Activated CD8-positive, alpha-beta memory T cell treated with anti-CD3 and anti-CD28 coated beads for 48 hours (primary cell): ENCODE results near the gene RNF207.

Source experiments
- DNase-seq, 3 experiments: peaks; one replicate each; pipeline ENCODE4 v3.0.0-alpha.2; 2020; ENCODE audit warnings: low read depth in 2 of 3, low spot score in 2 of 3

RNF207 gene

DNA sequence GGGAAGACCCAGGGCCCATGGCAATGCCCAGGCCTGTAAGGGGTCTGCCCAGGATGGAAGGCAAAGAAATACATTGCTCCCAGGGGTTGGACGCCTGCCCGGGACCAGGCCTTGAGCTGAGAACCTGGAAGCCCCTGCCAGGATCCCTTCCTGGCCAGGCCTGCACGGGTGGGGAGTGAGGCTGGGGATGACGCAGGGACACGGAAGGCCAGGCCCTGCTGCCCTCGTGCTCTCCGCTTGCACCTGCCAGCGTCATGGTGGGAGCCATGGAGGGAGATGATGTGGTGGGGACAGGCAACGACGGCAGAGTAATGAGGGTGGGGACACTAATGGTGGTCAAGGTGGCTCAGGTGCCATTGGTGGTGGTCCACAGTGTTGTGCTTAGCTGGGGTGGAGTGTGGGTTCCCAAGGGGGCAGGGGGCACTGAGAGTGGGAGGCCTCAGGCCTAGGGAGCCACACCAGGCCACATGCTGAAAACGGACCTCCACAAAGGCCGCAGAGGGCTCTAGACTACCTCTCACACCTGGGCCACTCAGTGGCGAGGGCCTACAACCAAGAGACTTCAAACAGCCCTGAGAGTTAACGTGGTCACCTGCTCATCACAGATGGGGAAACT, 42.4 kb downstream of the RNF207 start:
- DNase-seq: no peak

DNA sequence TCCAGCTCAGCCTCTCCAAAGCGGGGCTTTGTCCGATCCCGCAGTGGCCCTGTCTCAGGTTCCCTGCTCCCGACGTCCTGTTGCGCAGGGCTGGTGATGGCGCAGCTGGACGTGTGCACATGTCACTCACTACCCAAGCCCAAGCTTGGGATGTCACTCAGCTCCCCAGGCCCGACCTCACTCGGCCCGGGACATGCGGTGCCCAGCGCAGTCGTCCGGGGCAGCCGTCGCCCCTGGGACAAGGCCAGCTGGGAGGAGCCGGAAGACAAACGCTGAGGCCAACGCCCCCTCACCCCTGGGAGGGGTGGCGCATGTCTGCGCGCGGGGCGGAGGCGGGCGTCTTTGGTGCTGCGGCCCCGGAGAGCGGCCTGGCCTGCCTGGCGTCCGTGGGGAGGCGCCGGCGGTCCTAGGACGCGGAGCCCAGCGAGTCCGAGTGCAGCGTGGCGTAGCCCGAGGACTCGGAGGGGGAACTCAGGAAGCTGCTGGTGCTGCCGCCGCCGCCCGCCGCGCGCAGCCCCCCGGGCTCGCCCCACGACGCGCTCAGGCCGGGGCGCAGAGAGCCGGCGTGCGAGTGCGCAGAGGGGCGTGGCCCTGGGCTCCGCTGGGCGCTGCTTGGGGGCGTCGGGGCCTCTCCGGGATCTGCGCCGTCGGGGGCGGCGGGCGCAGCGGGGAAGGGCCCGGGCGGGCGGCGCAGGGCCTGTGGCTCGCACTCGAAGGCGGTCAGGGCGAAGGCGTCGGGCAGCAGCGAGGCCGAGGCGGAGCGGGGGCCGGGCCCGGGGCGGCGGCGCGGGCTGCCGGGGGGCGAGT, 43.2 kb downstream of the RNF207 start:
- DNase-seq: no peak

DNA sequence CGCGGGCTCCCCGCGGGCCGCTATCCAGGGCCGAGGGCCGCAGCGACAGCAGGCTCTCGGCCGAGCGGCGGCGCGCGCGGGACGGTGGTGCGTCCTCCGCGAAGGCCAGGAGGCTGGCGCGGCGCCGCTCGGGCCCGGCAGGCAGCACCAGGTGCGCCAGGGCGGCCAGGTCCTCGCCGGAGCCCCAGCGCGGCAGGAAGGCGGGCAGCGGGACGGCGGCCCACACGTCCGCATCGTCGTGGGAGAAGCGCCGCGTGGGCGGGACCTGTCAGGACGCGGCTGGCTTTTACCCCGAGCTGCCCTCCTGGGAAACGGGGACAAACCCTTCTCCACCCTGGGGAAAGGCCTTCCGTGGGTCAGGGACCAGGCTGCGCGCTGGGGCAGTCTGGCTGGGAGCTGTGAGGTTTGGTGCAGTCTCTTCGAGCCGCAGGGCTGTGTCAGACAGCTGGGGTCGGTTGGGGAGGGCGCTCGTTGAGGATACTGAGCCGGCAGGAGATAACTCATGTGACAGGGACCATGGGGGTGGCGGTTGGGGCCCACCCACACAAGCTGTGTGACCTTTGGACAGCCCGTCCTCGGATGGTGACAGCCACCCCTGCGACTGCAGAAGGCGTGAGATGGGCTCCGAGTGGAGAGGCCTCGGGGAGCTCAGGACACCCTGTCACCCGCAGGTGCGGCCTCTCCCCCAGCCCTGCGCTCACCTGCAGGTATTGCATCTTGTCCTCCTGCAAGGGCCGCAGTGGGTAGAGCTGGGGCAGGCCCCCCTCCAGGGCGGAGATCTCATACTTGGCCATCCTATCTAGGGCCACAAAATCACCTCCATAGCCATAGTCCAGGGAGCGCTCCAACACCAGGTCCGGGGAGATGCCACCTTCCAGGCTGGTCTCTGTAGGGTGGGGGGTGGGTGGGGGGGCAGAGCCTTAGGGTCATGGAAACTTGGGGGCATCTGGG, 44.1 kb downstream of the RNF207 start:
- DNase-seq: no peak

DNA sequence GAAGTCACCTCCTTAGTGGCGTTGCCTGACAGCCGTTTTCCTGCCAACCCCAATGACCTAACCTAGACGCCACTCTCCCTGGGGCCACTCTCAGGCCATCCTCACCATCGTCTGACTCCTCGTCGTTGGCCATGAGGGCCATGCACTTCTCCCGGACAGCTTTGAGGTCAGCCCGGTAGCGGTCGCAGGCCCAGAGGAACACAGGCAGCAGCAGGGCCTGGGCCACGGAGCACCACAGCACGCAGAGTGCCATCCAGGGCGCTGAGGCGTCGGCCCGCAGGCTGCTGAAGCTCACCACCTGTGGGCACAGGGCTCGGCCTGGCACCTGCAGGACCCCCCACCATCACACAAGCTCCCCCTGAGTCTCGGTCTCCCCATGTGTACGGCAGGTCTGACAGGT, 45.3 kb downstream of the RNF207 start:
- no peak for DNase-seq

DNA sequence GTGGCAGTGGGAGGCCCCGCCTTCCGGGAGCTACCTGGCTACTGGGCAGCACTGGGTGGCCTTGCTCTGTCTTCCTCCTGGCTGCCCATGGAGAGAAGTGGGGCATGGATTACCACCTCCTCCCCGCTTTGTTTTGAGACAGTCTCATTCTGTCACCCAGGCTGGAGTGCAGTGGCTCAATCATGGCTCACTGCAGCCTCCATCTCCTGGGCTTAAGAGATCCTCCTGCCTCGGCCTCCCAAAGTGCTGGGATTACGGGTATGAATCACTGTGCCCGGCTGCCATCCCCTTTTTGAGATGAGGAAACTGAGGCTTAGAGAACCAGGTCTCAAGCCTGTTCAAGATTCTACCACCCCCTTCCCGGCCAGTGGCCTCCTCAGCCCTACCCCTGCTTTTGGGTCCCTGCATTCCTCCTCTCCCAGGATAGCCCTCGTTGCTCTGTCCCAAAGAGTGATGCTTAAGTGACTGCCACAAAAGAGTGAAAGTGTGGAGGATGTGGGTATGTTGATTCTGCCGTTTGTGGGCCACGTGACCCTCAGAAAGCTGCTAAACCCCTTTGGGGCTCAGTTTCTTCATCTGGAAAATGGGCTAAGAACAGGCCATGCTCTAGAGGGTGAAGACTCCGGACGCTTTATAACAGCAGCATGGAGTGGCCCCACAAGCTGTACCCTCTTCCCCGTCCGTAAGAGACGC, 45.9 kb downstream of the RNF207 start:
- DNase-seq: no peak

DNA sequence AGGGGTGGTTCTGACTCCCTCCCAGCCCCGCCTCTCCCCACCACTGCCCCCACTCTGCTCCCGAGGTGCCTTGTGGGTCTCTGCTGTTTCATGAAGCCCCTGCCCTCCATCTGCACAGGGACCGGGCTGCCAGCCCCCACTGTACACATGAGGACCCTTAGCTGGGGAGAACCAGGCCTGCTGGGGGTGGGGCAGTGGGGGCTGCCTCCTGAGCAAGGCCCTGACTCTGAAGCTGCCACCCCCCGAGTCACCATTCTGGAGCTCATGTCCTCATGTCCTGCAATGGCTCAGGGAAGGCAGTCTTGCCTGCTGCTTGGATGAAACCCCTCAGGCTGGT, 46.4 kb downstream of the RNF207 start:
- DNase-seq: no peak

DNA sequence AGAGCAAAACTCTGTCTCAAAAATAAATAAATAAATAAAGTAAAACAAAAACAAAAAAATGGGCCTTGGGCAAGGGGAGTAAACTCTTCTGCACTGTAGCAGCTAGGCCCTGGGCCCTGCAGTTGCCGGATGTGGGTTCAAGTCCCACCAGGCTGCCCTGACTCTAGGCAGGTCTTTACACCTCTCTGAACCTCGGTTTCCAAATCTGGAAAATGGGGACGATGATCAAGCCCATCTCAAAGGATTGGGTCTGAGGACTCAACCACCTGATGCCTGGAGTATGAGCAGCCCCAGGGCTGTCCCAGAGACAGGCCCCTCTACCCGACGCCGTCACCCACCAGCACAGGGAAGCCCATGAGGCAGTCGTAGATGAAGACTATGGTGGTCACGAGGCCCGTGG, 47.5 kb downstream of the RNF207 start:
- DNase-seq: no peak

DNA sequence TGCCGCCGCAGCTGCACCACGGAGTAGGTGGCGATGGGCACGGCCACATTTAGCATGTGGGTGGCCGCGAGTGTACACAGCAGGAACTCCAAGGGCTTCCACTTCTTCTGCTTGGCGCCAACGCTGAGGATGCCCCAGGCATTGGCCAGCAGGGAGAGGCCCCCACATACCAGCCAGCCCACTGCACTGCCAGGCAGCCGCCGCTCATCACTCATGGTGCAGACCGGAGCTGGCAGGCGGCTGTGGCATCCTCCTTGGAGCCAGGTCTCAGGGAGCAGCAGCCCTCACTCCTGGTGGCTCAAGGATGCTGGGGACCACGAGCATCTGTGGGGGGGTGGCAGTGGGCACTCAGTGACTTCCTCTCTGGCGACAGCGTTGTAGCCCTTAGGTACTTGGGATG, 48.8 kb downstream of the RNF207 start:
- no peak for DNase-seq

DNA sequence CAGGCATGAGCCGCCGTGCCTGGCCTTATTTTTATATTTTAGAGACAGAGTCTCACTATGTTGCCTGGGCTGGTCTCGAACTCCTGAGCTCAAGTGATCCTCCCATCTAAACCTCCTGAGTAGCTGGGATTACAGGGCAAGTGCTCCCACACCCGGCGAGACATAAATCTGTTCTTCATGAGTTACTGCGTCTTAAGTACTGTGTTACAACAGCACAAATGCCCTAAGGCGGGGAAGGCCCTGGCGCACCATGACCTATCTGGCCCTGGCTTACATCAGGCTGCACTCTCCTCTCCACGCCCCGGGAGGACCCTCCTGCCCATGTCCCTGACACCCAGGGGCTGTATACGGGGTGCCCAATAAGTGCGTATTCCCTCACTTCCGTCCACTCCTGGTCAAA, 50.7 kb downstream of the RNF207 start:
- DNase-seq: no peak

DNA sequence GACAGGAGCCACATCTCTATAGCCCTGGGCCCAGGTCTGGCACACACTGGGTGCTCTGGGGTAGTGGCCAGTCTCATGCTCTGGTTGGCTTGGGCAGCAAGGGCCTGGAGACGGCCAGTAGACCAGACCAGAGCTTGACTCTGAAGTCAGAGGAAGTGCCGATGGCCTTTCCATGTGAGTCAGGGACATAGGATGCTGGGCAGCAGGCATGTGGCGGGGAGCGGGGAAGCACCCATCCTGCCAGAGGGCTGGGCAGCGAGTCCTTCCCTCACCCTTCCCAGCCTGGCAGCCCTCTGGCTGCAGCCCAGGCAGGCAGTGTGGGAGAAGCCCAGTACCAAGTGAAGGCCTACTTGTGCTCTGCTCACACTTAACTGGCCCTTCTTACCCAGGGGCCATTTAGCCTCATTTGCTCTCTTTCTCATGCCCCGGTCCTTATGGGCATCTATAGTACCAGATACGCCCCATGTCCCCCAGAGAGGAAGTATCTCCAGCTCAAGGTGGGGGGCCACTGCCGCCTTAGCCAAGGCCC, 51.7 kb downstream of the RNF207 start:
- no peak for DNase-seq

DNA sequence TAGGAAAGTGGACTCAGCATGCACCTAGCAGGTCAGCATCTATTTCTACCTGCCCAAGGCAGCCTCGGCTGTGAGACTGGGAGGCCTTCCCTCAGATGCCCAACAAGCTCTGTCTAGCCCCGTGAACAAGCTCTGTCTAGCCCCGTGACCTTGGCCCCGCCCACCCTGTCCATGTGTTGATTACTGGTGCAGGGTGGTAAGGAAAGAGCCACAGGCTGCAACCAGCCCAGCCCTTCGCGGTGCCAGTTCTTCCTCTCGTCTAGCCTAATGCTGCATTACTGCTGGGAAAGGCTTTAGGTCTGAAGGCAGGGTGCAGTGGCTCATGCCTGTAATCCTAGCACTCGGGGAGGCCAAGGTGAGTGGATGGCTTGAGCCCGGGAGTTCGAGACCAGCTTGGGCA, 52.8 kb downstream of the RNF207 start:
- DNase-seq: no peak

DNA sequence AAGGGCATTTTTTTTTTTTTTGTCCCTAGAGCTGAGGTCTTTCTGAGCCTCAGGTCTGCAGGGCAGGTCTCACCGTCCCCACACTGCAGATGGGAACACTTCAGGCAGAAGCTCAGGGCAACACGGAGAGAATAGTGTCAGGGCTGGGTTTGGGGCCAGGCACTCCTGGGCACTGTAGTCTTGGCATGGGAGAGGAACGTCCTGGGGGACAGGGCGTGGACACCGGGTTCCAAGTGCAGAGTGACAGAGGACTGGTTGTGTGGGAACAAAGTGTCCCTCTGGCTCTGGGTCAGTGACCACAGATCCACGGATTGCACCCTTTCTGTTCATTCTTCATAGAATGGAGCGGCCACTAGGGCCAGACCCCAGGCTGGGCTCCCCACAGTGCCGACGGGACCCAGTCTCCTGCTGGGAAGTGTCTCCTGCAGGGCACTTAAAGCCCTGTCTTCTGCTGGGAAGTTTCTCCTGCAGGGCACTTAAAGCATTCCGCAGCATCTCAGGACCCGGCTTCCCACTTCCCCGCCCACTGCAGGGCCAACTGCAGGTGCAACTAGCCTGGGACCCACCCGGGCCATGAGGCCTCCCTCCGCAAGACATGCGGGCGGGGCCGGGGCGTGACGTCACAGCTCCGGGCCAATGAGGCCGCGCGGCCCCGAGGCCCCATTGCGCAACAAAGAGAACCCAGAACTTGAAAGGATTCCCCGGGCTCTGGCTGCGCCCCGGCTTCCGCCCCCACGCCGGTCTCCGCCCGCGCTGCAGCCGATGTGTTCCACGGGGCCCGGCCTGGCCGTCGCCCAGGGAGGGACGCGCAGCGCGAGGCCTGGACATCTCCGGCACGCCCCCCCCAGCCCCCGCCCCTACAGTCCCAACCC, 53.8 kb downstream of the RNF207 start:
- peak; percentile 46 to 56 (median 47) for DNase-seq

DNA sequence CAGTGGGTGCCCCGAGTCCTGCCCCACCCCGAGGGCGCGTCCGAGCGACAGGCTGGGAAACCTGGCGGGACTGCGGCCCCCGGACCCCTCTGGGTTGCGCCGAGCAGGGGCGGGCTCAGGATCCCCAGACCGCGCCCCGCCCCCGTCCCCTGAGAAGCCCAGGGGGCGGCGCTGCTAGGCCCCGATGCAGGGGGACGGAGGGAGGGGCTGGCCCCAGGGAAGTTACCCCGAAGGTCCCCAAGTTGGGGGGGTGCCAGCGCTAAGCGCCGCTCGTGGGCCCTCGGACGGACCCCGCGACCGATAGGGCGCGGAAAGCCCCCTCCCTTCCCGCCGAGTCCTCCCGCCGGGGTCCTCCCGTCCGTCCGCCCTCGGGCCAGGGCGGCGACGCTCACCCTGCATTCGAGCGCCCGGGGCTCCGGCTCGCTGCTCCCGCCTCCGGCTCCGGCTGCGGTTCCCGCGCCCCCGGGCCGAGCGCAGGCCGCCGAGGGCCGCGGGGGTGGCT, 54.6 kb downstream of the RNF207 start:
- DNase-seq: no peak

DNA sequence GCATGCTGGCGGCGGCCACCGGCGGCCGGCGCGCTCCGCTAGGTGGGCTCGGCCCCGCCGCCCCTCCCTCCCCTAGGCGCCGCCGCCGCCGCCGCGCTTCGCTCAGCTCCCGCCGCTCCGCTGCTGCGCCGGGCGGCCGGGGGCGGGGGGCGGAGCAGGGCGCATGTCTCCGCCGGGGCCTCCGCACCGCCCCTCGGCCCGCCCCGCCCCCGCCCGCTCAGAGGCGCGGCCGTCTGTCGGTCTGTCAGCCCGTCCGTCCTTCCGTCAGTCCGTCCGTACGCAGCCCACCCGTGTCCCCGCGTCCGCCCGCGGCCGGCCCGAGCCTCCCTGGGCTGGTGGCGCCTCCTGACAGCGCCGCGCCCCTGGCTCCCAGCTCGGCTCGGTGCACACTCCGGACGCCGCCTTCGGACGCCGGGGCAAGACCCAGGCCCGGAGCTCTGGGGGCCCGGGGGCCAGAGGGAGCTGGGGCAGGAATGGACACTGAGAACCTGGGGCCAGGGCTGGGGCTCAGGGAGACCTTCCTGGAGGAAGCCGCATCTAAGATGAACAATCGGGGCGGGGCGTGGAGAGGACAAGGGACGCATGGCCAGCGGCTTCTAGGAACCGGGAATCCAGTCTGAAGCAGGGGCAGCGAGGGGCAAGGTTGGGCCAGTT, 55.2 kb downstream of the RNF207 start, which contains the start of gene GPR153:
Gene GPR153 (minus strand): TSS at position 138 of the 654 bp plus-strand sequence. CDS start 6,193 bp downstream, outside the sequence.
- peak in 1 of 3 experiments; percentile 45 for DNase-seq

DNA sequence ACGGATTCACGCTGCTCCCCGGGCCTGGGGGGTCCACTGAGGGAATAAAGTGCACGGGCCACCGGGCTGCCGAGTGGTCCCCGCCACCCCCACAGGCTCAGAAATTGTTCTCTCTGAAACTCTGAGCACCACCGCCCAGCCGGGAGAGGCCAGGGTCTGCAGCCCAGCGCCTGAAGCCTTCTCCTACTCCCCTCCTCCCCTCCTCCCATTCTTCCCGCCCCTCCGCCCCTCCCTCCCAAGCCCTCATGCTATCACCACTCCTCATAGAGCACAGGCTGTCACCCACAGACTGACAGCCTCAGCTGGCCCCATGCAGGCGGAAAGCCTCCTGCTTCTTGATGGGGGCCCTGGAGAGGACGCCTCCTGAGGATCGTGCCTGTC, 55.7 kb downstream of the RNF207 start:
- no peak for DNase-seq

DNA sequence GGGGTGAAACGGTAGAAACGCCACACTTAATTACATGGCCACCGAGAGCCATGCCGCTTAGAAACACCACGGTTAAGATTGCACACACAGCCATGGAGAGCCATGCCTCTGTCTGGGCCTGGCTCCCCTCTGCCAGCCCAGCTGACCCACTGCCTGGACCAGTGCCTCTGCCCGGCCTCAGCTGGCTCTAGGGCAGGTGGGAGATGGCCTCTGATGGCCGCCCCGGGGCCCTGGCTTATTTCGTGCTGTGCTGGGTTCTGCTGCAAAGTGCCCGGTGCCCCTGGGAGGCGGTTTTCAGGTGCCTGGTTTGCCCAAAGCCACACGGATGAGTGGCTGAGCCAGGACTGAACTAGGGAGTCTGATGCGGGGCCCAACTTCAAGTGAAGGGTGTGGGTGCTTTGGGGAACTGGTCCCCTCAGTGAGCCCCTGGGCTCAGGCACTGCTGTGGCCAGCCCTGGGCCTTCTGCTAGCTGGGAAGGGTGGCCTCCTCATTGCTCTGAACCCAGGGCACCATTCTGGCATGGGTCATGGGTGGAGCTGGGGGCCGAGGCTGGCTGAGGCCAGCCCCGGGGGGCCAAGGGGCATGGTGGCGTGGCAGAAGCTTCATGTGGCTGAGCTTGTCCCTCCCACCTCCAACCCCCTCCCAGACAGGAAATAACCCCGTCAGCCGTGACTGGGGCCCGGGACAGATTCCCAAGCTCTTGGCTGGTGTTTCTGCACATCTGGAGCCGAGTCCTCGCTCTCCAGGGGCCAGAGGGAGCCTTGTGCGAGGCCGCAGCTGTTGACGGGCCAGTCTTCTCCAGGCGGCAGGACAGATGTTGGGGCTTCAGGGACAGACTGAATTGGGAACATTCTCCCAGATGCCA, 56.9 kb downstream of the RNF207 start:
- no peak for DNase-seq

DNA sequence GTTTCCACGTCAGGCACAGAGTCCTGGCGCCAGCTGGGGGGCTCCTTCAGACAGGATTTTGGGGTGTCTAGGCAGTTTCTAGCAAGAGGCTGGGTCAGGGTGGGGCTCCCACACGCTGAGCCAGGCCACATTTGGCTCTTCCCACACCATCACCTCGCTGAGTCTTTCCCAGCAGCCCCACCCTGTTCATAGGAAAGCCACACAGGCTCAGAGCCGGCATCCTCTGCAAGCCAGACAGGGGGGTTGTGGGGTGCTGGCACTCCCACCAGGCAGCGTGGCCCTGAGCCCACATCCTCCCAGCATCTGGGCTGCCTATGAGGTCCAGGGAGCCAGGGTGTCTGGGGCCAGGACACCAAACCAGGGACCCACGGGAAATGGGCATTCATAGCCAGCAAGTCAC, 57.8 kb downstream of the RNF207 start:
- DNase-seq: no peak

DNA sequence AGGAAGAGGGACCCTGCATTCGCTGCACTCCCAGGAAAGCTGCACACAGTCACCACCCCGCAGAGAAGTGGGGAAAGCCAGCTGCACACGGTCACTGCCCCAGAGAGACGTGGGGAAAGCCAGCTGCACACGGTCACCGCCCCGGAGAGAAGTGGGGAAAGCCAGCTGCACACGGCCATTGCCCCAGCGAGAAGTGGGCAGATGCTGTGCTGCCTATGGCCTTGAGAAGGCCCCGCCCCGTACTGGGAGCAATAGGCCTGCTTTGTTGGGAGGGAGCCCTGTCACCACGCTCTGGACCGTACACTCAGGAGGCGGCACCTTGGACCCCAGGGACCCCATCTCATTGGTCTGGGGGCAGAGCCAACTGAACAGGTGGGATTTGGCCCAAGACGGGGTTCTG, 59.2 kb downstream of the RNF207 start:
- DNase-seq: no peak
